Colon (tissue), 2 donors: ENCODE data around the gene CEMIP2.
"Not testable (repeated sequence)": the region's sequence is repeated elsewhere in the genome, so short reads cannot be mapped to it uniquely, and the experiment has no call there.

Experiments
- FAIRE-seq: peaks from 2 replicates; lab custom pipeline; 2012; peaks lifted over from hg19 to GRCh38; lab: Jason Lieb, UNC
- donor health status: control.
- donor health status: control.

Gene CEMIP2

DNA sequence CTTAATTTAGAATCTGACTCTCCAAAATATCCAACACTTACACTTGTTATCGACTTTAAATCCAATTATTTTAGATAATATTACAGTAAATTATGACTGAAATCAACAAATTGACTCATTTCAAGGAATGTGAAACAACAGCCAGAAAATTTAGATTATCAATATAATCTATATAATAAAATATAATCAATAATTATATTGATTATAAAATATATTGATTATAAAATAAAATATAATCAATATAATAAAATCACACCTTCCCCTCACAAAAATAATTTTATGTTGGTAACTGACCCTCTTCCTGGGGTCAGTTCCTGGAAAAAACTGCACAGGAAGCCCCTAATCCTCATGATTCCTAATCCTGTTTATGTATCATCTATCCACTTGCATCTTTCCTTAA is 91.1 kb downstream of the CEMIP2 start:
- peak; percentile 38 for FAIRE-seq

GRCh38 chr9:71676460-71676859 is 91.9 kb downstream of the CEMIP2 start:
- FAIRE-seq = no peak

GRCh38 chr9:71675857-71676165 is 92.5 kb downstream of the CEMIP2 start:
- FAIRE-seq = no peak

DNA sequence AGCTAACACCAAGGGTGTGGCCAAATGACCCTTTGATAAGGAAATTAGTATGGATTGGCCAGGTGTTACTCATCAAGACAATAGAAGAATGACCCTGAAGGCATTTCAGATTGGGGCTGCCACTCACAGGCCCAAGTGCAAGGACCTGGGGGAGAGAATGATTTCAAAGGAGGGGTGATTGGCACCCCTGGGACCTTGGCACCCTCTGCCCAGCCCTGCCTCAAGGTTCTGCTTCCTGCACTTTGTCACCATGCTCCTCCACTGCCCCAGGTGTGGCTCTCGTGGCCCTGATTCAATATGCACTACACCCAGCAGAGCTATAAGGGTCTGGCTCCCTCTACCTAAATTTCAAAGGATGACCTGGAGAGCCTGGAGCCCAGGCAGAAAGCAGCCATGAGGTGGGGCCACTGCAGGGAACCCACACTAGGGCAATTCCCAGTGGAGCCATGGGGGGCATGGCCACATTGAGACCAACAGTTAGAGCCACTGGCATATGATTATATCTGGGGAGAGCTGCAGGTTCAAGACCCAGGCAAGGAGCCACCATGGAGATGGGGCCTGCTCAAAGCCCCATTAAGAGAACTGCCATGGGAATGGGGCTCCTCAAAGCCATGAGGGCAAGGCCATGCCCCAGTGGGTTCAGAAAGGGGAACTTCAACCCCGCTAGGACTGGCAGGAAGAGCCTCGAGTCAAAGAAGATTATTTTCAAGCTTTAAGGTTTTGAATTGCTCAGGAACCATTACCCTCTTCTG is 93.0 kb downstream of the CEMIP2 start:
- FAIRE-seq = no peak

GRCh38 chr9:71672573-71672972 is 95.7 kb downstream of the CEMIP2 start:
- FAIRE-seq = no peak

DNA sequence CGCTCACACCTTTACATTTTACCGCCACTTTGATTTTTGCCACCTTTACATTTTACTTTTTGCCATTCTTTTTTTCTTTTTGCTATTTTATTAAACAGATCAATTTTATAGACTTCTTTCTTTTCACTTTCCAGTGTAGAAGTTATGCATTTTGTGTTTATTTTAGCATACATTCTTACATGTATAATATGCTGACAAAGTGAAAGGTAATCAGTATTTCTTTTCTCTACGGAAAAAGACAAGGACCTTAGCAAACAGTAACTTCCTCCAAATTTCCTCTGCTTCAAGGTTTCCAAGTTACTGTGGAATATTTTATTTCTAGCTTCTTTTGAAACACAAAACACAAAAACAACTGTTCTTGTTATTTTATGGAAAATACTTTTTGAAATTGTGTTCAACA is 97.0 kb downstream of the CEMIP2 start:
- no peak for FAIRE-seq

GRCh38 chr9:71670121-71670520 is 98.2 kb downstream of the CEMIP2 start:
- no peak for FAIRE-seq

- FAIRE-seq = no peak
Measured at GRCh38 chr9:71669284-71669995, 98.9 kb downstream of the CEMIP2 start.

DNA sequence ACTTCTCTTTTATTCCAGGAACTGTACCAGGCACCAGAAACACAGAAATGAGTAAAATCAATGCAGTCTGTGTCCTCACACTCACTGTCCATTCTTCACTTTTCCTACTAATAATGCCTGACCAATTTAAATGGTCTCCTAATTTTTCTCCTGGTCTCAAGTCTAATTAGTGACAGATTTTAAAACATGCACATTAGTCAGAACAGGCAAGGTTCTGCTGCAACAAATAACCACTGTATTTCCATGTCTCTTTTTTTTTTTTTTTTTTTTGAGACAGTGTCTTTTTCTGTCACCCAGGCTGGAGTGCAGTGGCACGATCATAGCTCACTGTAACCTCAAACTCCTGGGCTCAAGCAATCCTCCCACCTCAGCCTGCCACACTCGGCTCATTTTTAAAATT is 99.6 kb downstream of the CEMIP2 start:
- no peak for FAIRE-seq

DNA sequence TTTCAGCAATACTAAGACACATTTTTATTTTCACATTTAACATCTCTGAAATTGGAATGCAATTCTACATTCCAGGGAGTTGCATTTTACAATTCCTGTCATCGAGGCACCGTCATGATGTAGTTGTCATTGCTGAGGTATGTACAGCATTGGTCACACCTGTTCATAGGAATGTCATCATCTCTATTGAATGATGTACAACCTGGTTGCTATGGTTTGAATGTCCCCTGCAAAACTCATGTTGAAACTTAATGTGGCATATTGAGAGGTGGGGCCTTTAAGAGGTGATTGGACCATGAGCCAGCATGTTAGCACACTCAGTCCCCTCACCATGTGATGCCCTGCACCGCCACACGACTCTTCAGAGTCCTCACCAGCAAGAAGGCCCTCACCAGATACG is 103.1 kb downstream of the CEMIP2 start:
- no peak for FAIRE-seq

- FAIRE-seq = no peak
Measured at GRCh38 chr9:71664566-71664965, 103.7 kb downstream of the CEMIP2 start.

DNA sequence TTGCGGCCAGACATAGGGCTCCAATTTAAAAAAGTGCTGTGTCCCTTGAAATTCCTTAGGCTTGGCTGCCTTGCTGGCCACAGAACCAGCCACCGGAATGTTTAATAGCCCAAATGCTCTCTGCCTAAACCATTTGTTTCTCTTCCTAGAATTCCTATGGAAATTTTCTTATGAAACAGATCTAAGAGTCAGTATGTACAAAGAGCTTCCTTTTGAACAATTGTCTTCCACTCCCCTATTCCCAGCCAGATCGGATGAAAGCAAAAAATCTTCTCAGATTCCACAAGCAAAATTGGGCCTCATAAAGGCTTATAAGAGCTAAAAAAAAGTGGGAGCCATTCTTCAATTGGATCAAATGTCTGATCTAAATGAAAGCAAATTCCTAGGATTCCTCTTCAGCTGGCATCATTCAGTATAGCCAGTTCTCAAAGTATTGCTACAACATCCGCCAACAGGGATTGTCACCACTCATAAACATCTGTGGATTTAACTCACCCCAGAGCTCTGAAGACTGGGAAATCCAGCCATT is 104.3 kb downstream of the CEMIP2 start:
- FAIRE-seq = no peak

- no peak for FAIRE-seq
Measured at GRCh38 chr9:71663216-71663615, 105.1 kb downstream of the CEMIP2 start.

- no peak for FAIRE-seq
Measured at GRCh38 chr9:71662082-71662481, 106.2 kb downstream of the CEMIP2 start.

GRCh38 chr9:71657276-71657675 is 111.0 kb downstream of the CEMIP2 start:
- FAIRE-seq = not testable (repeated sequence)

- FAIRE-seq = no peak
Measured at GRCh38 chr9:71656496-71656895, 111.8 kb downstream of the CEMIP2 start.

DNA sequence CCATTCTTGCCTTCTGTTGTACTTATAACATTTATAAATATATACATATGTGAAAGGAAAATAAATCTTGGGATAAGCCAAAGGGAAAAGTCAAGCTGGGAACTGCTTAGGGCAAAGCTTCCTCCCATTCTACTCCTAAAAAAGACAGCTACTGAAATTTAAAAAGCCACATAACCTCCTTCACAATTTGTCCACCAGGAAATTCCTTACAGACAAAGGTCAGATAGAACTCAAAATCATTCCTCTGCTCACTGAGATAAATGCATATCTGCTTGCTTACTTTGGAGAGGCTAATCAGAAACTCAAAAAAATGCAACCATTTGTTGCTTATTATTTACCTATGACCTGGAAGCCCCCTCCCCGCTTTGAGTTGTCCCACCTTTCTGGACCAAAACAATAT is 112.5 kb downstream of the CEMIP2 start:
- FAIRE-seq = no peak

DNA sequence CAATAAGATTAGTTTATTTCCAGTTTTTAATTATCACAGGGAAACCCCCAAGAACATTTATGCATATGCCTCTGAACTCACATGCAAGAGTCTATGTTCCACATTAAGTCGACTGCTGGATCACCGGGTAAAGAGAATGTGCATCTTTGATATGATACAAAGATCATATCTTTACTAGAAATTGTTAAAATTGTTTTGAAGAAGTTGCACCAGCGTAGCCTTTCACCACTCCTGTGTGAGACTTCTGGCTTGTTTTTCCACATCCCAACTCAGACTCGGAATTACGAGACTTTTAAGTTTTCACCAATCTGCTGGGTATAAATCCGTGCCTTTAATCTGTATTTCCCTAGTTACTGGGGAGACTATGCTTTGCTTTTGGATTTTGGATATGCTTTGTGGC is 113.2 kb downstream of the CEMIP2 start:
- FAIRE-seq = no peak

DNA sequence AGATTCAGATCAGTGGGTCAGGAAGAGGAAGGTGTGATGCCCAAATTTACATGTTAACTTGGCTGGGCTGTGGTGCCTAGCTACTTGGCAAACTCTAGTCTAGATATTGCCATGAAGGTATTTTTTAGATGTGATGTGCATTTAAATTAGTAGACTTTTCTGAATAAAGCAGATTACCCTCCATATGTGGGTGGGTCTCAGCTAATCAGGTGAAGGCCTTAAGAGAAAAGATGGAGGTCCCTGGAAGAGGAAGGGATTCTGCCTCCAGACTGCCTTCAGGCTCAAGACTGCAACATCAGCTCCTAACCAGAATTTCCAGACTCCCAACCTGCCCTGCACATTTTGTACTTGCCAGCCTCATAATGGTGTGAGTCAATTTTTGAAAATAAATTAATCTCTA is 115.8 kb downstream of the CEMIP2 start:
- no peak for FAIRE-seq

- FAIRE-seq = no peak
Measured at GRCh38 chr9:71648453-71648852, 119.9 kb downstream of the CEMIP2 start.

GRCh38 chr9:71647094-71647591 is 121.2 kb downstream of the CEMIP2 start:
- FAIRE-seq = no peak

DNA sequence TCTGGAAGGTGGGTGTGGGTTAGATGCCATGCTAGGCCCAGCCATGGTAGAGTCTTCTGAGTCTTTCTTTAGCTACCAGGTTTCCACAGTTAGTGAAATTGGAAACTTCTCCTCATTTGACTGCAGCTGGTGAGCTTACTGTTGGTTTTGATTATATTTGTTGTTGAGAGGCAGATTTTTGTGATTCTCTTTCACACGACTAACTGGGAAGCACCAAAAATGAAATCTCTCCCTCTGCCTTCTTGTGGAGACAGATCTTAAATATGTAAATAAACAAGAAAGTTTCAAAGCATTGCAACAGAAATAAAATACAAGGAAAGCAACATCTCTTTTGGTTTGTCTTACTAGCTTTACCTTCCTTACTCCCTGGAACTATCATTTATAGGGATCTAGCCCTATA is 122.2 kb downstream of the CEMIP2 start:
- FAIRE-seq = no peak

- FAIRE-seq = no peak
Measured at GRCh38 chr9:71644819-71645362, 123.4 kb downstream of the CEMIP2 start.
